Caco-2 (cell line): ENCODE measurements around the gene IGSF9B. TPM values are rescaled to one million over a fixed set of nuclear protein-coding genes. Genes with fewer than 3 reads are reported as not detected.

Experiments used
- BruUV-seq: library from RNA; stranded (reverse); fragments of 400-500 nt; replicated peaks from 2 replicates; lab custom pipeline; 2021; lab: Mats Ljungman, UMichigan
- CTCF ChIA-PET: fragments of 300-600 bp; sonication (Branson Sonifier 250); formaldehyde crosslinking; loops from one replicate; lab custom pipeline; 2022; ENCODE audit warnings: antibody characterized with exemption; lab: Charles Lee
- POLR2A ChIA-PET: fragments of 300-600 bp; sonication (Branson Sonifier 250); formaldehyde crosslinking; loops from one replicate; lab custom pipeline; 2022; ENCODE audit warnings: antibody characterized with exemption; lab: Charles Lee
- DNase-seq, 2 experiments: peaks; one replicate each; pipeline versions ENCODE4 v3.0.0 to v3.0.0-alpha.2; 2020 to 2022
- H3K27me3 ChIP-seq: replicated peaks from 2 replicates; pipeline ENCODE4 v1.6.0; 2011; ENCODE audit warnings: low read length; ENCODE audit not compliant: control insufficient read depth, insufficient read depth
- H3K36me3 ChIP-seq: 2 replicates; pipeline ENCODE4 v1.5.1; 2011; ENCODE audit warnings: low read length; ENCODE audit not compliant: control insufficient read depth, insufficient read depth
- H3K4me1 ChIP-seq: fragments of 250-450 bp; sonication (Bioruptor Pico); 2 replicates; pipeline ENCODE4 v1.5.1; 2020; ENCODE audit warnings: mild to moderate bottlenecking
- H3K4me3 ChIP-seq: 2 replicates; pipeline ENCODE4 v1.5.1; 2011; ENCODE audit warnings: low read depth, mild to moderate bottlenecking, control low read depth, low read length
- H3K9me3 ChIP-seq: fragments of 250-450 bp; sonication (Bioruptor Pico); 2 replicates; pipeline ENCODE4 v1.5.1; 2020; ENCODE audit warnings: mild to moderate bottlenecking, moderate library complexity
- H3K27ac Mint-ChIP-seq: one replicate; pipeline ENCODE4 v1.8.0; 2022; ENCODE audit warnings: mixed read lengths; ENCODE audit not compliant: unreplicated experiment
- H3K27me3 Mint-ChIP-seq: one replicate; pipeline ENCODE4 v1.8.0; 2022; ENCODE audit warnings: mixed read lengths; ENCODE audit not compliant: insufficient read depth, unreplicated experiment
- H3K36me3 Mint-ChIP-seq: one replicate; pipeline ENCODE4 v1.8.0; 2022; ENCODE audit warnings: mild to moderate bottlenecking, mixed read lengths; ENCODE audit not compliant: insufficient read depth, unreplicated experiment
- H3K4me1 Mint-ChIP-seq: one replicate; pipeline ENCODE4 v1.8.0; 2022; ENCODE audit warnings: low read depth, mixed read lengths; ENCODE audit not compliant: unreplicated experiment
- H3K4me3 Mint-ChIP-seq: one replicate; pipeline ENCODE4 v1.8.0; 2022; ENCODE audit warnings: mild to moderate bottlenecking, moderate library complexity, mixed read lengths; ENCODE audit not compliant: unreplicated experiment
- H3K9me3 Mint-ChIP-seq: one replicate; pipeline ENCODE4 v1.8.0; 2022; ENCODE audit warnings: mixed read lengths; ENCODE audit not compliant: unreplicated experiment
- CTCF ChIP-seq, 2 experiments: fragments of 200-600 bp in 1 of 2; IDR thresholded peaks; 1 replicate in 1 of 2; 2 replicates in 1 of 2; pipeline versions ENCODE4 v1.5.1 to v1.8.0; 2011 to 2022; ENCODE audit warnings: antibody characterized with exemption in 1 of 2, control low read depth in 1 of 2, inconsistent platforms in 1 of 2, low read depth in 1 of 2, low read length in 1 of 2, mild to moderate bottlenecking in 1 of 2, moderate library complexity in 1 of 2; ENCODE audit not compliant: insufficient read depth in 1 of 2, severe bottlenecking in 1 of 2, unreplicated experiment in 1 of 2
- intact Hi-C: fragments of 100-400 bp; cut with micrococcal nuclease; formaldehyde crosslinking; loops from one replicate; pipeline ENCODE4 v1.10.0; 2022; ENCODE audit not compliant: unreplicated experiment
- total RNA-seq: library from RNA; stranded (reverse); gene quantifications from 2 replicates; pipeline ENCODE4 v1.2.3, GENCODE V29; 2022

Gene IGSF9B
- total RNA-seq, 1 experiment from 2014 or later: 4.2 TPM

GRCh38 chr11:133975488-133975849 lies 18.7 kb upstream of the IGSF9B start:
- peaks cover 6% of the 10 kb centered on the region for H3K27me3 ChIP-seq
- no peak overlapping the region for H3K4me3 ChIP-seq
- intact Hi-C loops: no loop called here
- Mint-ChIP-seq H3K4me1 (no peaks in the 10 kb centered on the region), H3K27ac (no peak overlapping the region), H3K4me3 (no peak overlapping the region), H3K36me3 (no peaks in the 10 kb centered on the region), H3K27me3 (peaks cover 53% of the 10 kb centered on the region), H3K9me3 (no peaks in the 10 kb centered on the region)
- H3K9me3 ChIP-seq: no peaks in the 10 kb centered on the region
- no peaks in the 10 kb centered on the region for H3K36me3 ChIP-seq
- H3K4me1 ChIP-seq: no peaks in the 10 kb centered on the region
- CTCF ChIA-PET: no interaction called here
- DNase-seq: no peak
- no TSS peak for BruUV-seq
- no peak for TF ChIP-seq CTCF (IDR thresholded peaks at IDR 0.05; ENCODE audit: insufficient read depth in 1 of 2, low read depth in 1 of 2, low read length in 1 of 2, severe bottlenecking in 1 of 2, unreplicated experiment in 1 of 2)
- POLR2A ChIA-PET: no interaction called here

GRCh38 chr11:133974836-133975487 lies 18.2 kb upstream of the IGSF9B start:
- no peak for TF ChIP-seq CTCF (IDR thresholded peaks at IDR 0.05; ENCODE audit: insufficient read depth in 1 of 2, low read depth in 1 of 2, low read length in 1 of 2, severe bottlenecking in 1 of 2, unreplicated experiment in 1 of 2)
- CTCF ChIA-PET: no interaction called here
- no peaks in the 10 kb centered on the region for H3K36me3 Mint-ChIP-seq
- peaks cover 53% of the 10 kb centered on the region for H3K27me3 Mint-ChIP-seq
- no peak overlapping the region for H3K4me3 ChIP-seq
- DNase-seq: no peak
- intact Hi-C loops: no loop called here
- H3K4me1 ChIP-seq: no peaks in the 10 kb centered on the region
- no peak overlapping the region for H3K4me3 Mint-ChIP-seq
- H3K27ac Mint-ChIP-seq: no peak overlapping the region
- no peaks in the 10 kb centered on the region for H3K36me3 ChIP-seq
- POLR2A ChIA-PET: no interaction called here
- H3K9me3 ChIP-seq: no peaks in the 10 kb centered on the region
- no peaks in the 10 kb centered on the region for H3K4me1 Mint-ChIP-seq
- no TSS peak for BruUV-seq
- H3K27me3 ChIP-seq: peaks cover 6% of the 10 kb centered on the region
- H3K9me3 Mint-ChIP-seq: no peaks in the 10 kb centered on the region

GRCh38 chr11:133971881-133972280 lies 15.1 kb upstream of the IGSF9B start:
- no peak for DNase-seq
- intact Hi-C loops: no loop called here
- no peak overlapping the region for H3K4me3 ChIP-seq
- Mint-ChIP-seq H3K27me3 (peaks cover 45% of the 10 kb centered on the region), H3K27ac (no peak overlapping the region), H3K4me3 (no peak overlapping the region), H3K9me3 (no peaks in the 10 kb centered on the region), H3K36me3 (no peaks in the 10 kb centered on the region), H3K4me1 (no peaks in the 10 kb centered on the region)
- no peaks in the 10 kb centered on the region for H3K36me3 ChIP-seq
- BruUV-seq: no TSS peak
- no peak for TF ChIP-seq CTCF (IDR thresholded peaks at IDR 0.05; ENCODE audit: insufficient read depth in 1 of 2, low read depth in 1 of 2, low read length in 1 of 2, severe bottlenecking in 1 of 2, unreplicated experiment in 1 of 2)
- no peaks in the 10 kb centered on the region for H3K4me1 ChIP-seq
- H3K9me3 ChIP-seq: no peaks in the 10 kb centered on the region
- ChIA-PET CTCF (no interaction called here), POLR2A (no interaction called here)
- H3K27me3 ChIP-seq: peaks cover 6% of the 10 kb centered on the region
